C4-2B (cell line): ENCODE results near the gene SH3GLB2.

Source experiments
- ZFX ChIP-seq: fragments of 450-650 bp; IDR thresholded peaks from 2 replicates; pipeline ENCODE4 v1.6.1; 2017
- TF ChIP-seq, protein P1 (sequence below): fragments of 450-650 bp; conservative IDR thresholded peaks from 2 replicates; pipeline ENCODE4 v1.5.1; 2017; ENCODE audit warnings: mild to moderate bottlenecking

DNA sequence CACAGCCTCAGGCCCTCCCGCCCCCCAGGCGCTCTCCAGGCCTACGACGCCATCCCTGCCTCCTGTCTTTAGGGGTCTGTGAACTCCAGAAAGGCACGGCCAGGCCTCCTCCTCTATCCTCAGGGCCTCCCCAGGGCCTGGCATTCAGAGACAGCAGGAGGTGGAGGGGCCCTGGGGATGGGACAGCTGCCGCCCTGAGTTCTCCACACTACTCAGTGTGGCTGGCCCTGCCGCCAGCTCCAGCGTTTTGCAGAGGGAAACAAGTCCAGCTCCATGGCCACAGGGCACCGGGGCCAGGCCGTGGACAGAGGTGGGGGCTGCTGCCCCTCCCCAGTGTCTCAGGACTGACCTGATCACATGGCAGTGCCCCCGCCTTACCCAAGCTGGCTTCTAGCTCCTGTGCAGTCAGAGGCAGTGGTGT lies 16.4 kb downstream of the SH3GLB2 start:
- TF ChIP-seq, protein P1, sequence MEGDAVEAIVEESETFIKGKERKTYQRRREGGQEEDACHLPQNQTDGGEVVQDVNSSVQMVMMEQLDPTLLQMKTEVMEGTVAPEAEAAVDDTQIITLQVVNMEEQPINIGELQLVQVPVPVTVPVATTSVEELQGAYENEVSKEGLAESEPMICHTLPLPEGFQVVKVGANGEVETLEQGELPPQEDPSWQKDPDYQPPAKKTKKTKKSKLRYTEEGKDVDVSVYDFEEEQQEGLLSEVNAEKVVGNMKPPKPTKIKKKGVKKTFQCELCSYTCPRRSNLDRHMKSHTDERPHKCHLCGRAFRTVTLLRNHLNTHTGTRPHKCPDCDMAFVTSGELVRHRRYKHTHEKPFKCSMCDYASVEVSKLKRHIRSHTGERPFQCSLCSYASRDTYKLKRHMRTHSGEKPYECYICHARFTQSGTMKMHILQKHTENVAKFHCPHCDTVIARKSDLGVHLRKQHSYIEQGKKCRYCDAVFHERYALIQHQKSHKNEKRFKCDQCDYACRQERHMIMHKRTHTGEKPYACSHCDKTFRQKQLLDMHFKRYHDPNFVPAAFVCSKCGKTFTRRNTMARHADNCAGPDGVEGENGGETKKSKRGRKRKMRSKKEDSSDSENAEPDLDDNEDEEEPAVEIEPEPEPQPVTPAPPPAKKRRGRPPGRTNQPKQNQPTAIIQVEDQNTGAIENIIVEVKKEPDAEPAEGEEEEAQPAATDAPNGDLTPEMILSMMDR, result no peak
- TF ChIP-seq ZFX, result no peak
